PC-3 (cell line): Measurements from ENCODE around the gene UNC5C. TPM values are rescaled to one million over a fixed set of nuclear protein-coding genes. Genes with fewer than 3 reads are reported as not detected.

Experiments
- ATAC-seq: fragments of 200-7000 bp; cut with Tn5 transposase; 2 replicates; pipeline ENCODE4 v1.9.1; 2020; ENCODE audit warnings: mild to moderate bottlenecking, moderate library complexity
- BruUV-seq: library from RNA; stranded (reverse); fragments of 400-500 nt; replicated peaks from 2 replicates; lab custom pipeline; 2021; lab: Mats Ljungman, UMichigan
- CTCF ChIA-PET: fragments of 300-600 bp; sonication (Branson Sonifier 250); formaldehyde crosslinking; loops from one replicate; lab custom pipeline; 2022; ENCODE audit warnings: antibody characterized with exemption; lab: Charles Lee
- POLR2A ChIA-PET: fragments of 300-600 bp; sonication (Branson Sonifier 250); formaldehyde crosslinking; loops from one replicate; lab custom pipeline; 2022; ENCODE audit warnings: antibody characterized with exemption; ENCODE audit not compliant: unreplicated experiment; lab: Charles Lee
- DNase-seq: peaks from one replicate; pipeline ENCODE4 v3.0.0-alpha.2; 2015
- H2AFZ ChIP-seq: fragments of 300-600 bp; sonication (generic); 2 replicates; pipeline ENCODE4 v1.6.0; 2016; ENCODE audit warnings: antibody characterized with exemption, low read length
- H3F3A ChIP-seq: fragments of 300-600 bp; sonication (generic); one replicate; pipeline ENCODE4 v1.6.0; 2017; ENCODE audit warnings: antibody characterized with exemption, low read length, control low read depth, mild to moderate bottlenecking; ENCODE audit not compliant: unreplicated experiment
- H3K27ac ChIP-seq: fragments of 300-600 bp; sonication (generic); 2 replicates; pipeline ENCODE4 v1.5.1; 2016; ENCODE audit warnings: mild to moderate bottlenecking, low read length
- H3K27me3 ChIP-seq: fragments of 300-600 bp; sonication (generic); 2 replicates; pipeline ENCODE4 v1.6.1; 2016; ENCODE audit warnings: low read length, mixed read lengths
- H3K36me3 ChIP-seq: fragments of 300-600 bp; sonication (generic); 2 replicates; pipeline ENCODE4 v1.6.1; 2016; ENCODE audit warnings: low read depth, mixed run types, low read length, mixed read lengths
- H3K4me1 ChIP-seq: fragments of 300-600 bp; sonication (generic); 2 replicates; pipeline ENCODE4 v1.5.1; 2016; ENCODE audit warnings: low read length; ENCODE audit not compliant: insufficient read depth
- H3K4me2 ChIP-seq: fragments of 300-600 bp; sonication (generic); 2 replicates; pipeline ENCODE4 v1.6.0; 2016; ENCODE audit warnings: low read length
- H3K4me3 ChIP-seq: fragments of 300-600 bp; sonication (generic); 2 replicates; pipeline ENCODE4 v1.5.1; 2016; ENCODE audit warnings: mild to moderate bottlenecking, low read length, mixed read lengths
- H3K79me2 ChIP-seq: fragments of 300-600 bp; sonication (generic); 2 replicates; pipeline ENCODE4 v1.6.1; 2017; ENCODE audit warnings: low read length, mixed read lengths
- H3K9ac ChIP-seq: fragments of 300-600 bp; sonication (generic); 2 replicates; pipeline ENCODE4 v1.6.0; 2016; ENCODE audit warnings: mild to moderate bottlenecking, low read length
- H3K9me2 ChIP-seq: fragments of 300-600 bp; sonication (generic); replicated peaks from 2 replicates; pipeline ENCODE4 v1.6.1; 2016; ENCODE audit warnings: mixed run types, low read length, mixed read lengths
- H3K9me3 ChIP-seq: fragments of 300-600 bp; sonication (generic); 2 replicates; pipeline ENCODE4 v1.6.1; 2016; ENCODE audit warnings: low read length, mixed read lengths
- H4K20me1 ChIP-seq: fragments of 300-600 bp; sonication (generic); 2 replicates; pipeline ENCODE4 v1.6.1; 2016; ENCODE audit warnings: low read length, mixed read lengths
- EZH2 ChIP-seq: fragments of 300-600 bp; sonication (generic); IDR thresholded peaks from one replicate; pipeline ENCODE4 v1.6.1; 2017; ENCODE audit warnings: antibody characterized with exemption, mild to moderate bottlenecking, low read length; ENCODE audit not compliant: unreplicated experiment
- EZH2phosphoT487 ChIP-seq: fragments of 300-600 bp; sonication (generic); IDR thresholded peaks from 2 replicates; pipeline ENCODE4 v1.6.1; 2018; ENCODE audit warnings: mild to moderate bottlenecking, antibody characterized with exemption, low read length, borderline replicate concordance
- intact Hi-C: fragments of 100-400 bp; cut with micrococcal nuclease; formaldehyde crosslinking; loops from 2 replicates; pipeline ENCODE4 v1.9.0; 2023
- total RNA-seq: library from RNA; depleted of rRNA; stranded (reverse); fragments of >200 nt; gene quantifications from 2 replicates; pipeline ENCODE4 v1.2.3, GENCODE V29; 2014
- TF ChIP-seq, protein P1 (sequence below): fragments of 300-600 bp; sonication (generic); conservative IDR thresholded peaks from 2 replicates; pipeline ENCODE4 v1.5.1; 2017; ENCODE audit warnings: antibody characterized with exemption, low read depth, mild to moderate bottlenecking, low read length

UNC5C gene
- total RNA-seq, 1 experiment from 2014 or later, result not detected

DNA sequence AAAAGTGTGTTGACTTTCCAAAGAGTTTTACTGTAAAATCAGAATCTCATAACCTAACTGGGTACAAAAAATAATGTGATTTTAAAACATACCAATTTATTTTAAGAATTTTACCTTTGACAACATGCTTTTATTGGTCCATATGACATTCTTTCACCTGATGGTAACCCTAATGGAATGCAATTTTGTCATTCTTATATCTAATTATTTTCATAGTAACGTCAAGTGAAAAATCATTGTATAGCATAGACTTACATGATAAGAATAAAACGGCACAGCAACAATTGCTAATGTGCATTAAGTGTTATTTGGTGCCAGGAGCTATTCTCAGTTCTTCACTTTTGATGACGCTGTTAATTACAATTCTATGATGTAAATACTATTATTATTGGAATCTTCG, 13.6 kb downstream of the UNC5C start:
- H4K20me1 ChIP-seq, result no peaks in the 10 kb centered on the region
- H3F3A ChIP-seq, result no peaks in the 10 kb centered on the region
- DNase-seq, result no peak
- intact Hi-C loops, result no loop called here
- H3K4me2 ChIP-seq, result no peak overlapping the region
- H3K9ac ChIP-seq, result no peak overlapping the region
- no peak overlapping the region for H3K4me3 ChIP-seq
- H3K9me3 ChIP-seq, result no peaks in the 10 kb centered on the region
- ChIA-PET CTCF (no interaction called here), POLR2A (no interaction called here)
- ATAC-seq, result no peak
- no peak overlapping the region for H2AFZ ChIP-seq
- H3K27ac ChIP-seq, result no peak overlapping the region
- H3K79me2 ChIP-seq, result no peaks in the 10 kb centered on the region
- no peaks in the 10 kb centered on the region for H3K36me3 ChIP-seq
- no peaks in the 10 kb centered on the region for H3K27me3 ChIP-seq
- no peak for TF ChIP-seq EZH2
- TF ChIP-seq, protein P1, sequence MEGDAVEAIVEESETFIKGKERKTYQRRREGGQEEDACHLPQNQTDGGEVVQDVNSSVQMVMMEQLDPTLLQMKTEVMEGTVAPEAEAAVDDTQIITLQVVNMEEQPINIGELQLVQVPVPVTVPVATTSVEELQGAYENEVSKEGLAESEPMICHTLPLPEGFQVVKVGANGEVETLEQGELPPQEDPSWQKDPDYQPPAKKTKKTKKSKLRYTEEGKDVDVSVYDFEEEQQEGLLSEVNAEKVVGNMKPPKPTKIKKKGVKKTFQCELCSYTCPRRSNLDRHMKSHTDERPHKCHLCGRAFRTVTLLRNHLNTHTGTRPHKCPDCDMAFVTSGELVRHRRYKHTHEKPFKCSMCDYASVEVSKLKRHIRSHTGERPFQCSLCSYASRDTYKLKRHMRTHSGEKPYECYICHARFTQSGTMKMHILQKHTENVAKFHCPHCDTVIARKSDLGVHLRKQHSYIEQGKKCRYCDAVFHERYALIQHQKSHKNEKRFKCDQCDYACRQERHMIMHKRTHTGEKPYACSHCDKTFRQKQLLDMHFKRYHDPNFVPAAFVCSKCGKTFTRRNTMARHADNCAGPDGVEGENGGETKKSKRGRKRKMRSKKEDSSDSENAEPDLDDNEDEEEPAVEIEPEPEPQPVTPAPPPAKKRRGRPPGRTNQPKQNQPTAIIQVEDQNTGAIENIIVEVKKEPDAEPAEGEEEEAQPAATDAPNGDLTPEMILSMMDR, result no peak
- TF ChIP-seq EZH2phosphoT487, result no peak
- no peaks in the 10 kb centered on the region for H3K9me2 ChIP-seq
- peaks cover 4% of the 10 kb centered on the region; the same call in 1 of the 2 replicates for H3K4me1 ChIP-seq
- BruUV-seq, result no TSS peak

GRCh38 chr4:95534032-95534431, 14.7 kb downstream of the UNC5C start:
- H3K9ac ChIP-seq, result no peak overlapping the region
- intact Hi-C loops, result no loop called here
- H3K4me2 ChIP-seq, result no peak overlapping the region

DNA sequence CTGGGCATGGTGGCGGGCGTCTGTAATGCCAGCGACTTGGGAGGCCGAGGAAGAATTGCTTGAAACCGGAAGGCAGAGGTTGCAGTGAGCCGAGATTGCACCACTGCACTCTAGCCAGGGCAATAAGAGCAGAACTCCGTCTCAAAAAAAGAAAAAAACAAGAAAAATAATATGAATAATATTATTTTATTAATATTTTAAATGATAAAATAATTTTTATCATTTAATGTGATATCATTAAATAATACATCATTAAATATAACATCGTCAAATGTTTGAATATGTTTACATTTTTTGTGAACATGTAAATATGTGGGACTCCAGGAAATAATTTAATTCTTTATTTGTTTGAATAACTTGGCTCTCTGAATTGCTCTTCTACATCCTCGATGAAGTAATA, 15.5 kb downstream of the UNC5C start:
- no peaks in the 10 kb centered on the region for H3K79me2 ChIP-seq

More at GRCh38 chr4:95534032-95534431, 14.7 kb downstream of the UNC5C start:
- Histone ChIP-seq H4K20me1 (no peaks in the 10 kb centered on the region), H3K4me3 (no peak overlapping the region), H3K27me3 (no peaks in the 10 kb centered on the region), H3K36me3 (no peaks in the 10 kb centered on the region), H3K9me3 (no peaks in the 10 kb centered on the region), H2AFZ (no peak overlapping the region), H3K27ac (no peak overlapping the region), H3K4me1 (peaks cover 4% of the 10 kb centered on the region; the same call in 1 of the 2 replicates), H3F3A (no peaks in the 10 kb centered on the region), H3K9me2 (no peaks in the 10 kb centered on the region), H3K79me2 (no peaks in the 10 kb centered on the region)
- ATAC-seq, result peak; percentile 64
- peak; percentile 19 for DNase-seq
- no TSS peak for BruUV-seq
- CTCF ChIA-PET, result interaction anchor here (0.6 kb wide), 1 partner anchor 98 kb away, joined by 3 read pairs; no protein-coding TSS in a partner anchor
- TF ChIP-seq EZH2, result no peak
- TF ChIP-seq, protein P1, result no peak
- TF ChIP-seq EZH2phosphoT487, result no peak
- POLR2A ChIA-PET, result no interaction called here

More for the DNA sequence above, 15.5 kb downstream of the UNC5C start:
- DNase-seq (no peak), ATAC-seq (no peak)
- no peaks in the 10 kb centered on the region for H3K36me3 ChIP-seq
- TF ChIP-seq EZH2 (no peak), EZH2phosphoT487 (no peak)
- TF ChIP-seq, protein P1, result no peak
- H3K9ac ChIP-seq, result no peak overlapping the region
- no peaks in the 10 kb centered on the region for H4K20me1 ChIP-seq
- no peaks in the 10 kb centered on the region for H3K9me2 ChIP-seq
- no peak overlapping the region for H3K4me3 ChIP-seq
- H2AFZ ChIP-seq, result no peak overlapping the region
- BruUV-seq, result no TSS peak
- CTCF ChIA-PET, result no interaction called here
- no peaks in the 10 kb centered on the region for H3K27me3 ChIP-seq
- H3K9me3 ChIP-seq, result no peaks in the 10 kb centered on the region
- intact Hi-C loops, result no loop called here
- H3K4me1 ChIP-seq, result peaks cover 4% of the 10 kb centered on the region; the same call in 1 of the 2 replicates
- no peak overlapping the region for H3K4me2 ChIP-seq
- H3F3A ChIP-seq, result no peaks in the 10 kb centered on the region
- POLR2A ChIA-PET, result no interaction called here
- no peak overlapping the region for H3K27ac ChIP-seq
